Hepatocyte (in vitro differentiated cells): Measurements from ENCODE around the gene SBF2. TPM values are rescaled to one million over a fixed set of nuclear protein-coding genes. Genes with fewer than 3 reads are reported as not detected.
A peak's percentile ranks its signal among the peaks of the same experiment; 100 is the strongest.

ENCODE experiments used
- DNase-seq: peaks from one replicate; pipeline ENCODE4 v3.0.0-alpha.2; 2016; ENCODE audit warnings: low spot score
- H2AFZ ChIP-seq: fragments of 200-600 bp; sonication (generic); 2 replicates; pipeline ENCODE4 v1.6.0; 2016; ENCODE audit warnings: antibody characterized with exemption, mild to moderate bottlenecking
- H3K27ac ChIP-seq: fragments of 200-600 bp; sonication (generic); 2 replicates; pipeline ENCODE4 v1.5.1; 2016; ENCODE audit warnings: mild to moderate bottlenecking
- H3K27me3 ChIP-seq: fragments of 200-600 bp; sonication (generic); 2 replicates; pipeline ENCODE4 v1.6.1; 2016
- H3K36me3 ChIP-seq: fragments of 200-600 bp; sonication (generic); replicated peaks from 2 replicates; pipeline ENCODE4 v1.5.1; 2016; ENCODE audit warnings: low read depth; ENCODE audit not compliant: insufficient read depth
- H3K4me1 ChIP-seq: fragments of 200-600 bp; sonication (generic); 2 replicates; pipeline ENCODE4 v1.5.1; 2016; ENCODE audit warnings: mild to moderate bottlenecking, moderate library complexity; ENCODE audit not compliant: insufficient read depth
- H3K4me2 ChIP-seq: fragments of 200-600 bp; sonication (generic); 2 replicates; pipeline ENCODE4 v1.6.0; 2016
- H3K4me3 ChIP-seq: fragments of 200-600 bp; sonication (generic); 2 replicates; pipeline ENCODE4 v1.5.1; 2016; ENCODE audit warnings: mild to moderate bottlenecking
- H3K79me2 ChIP-seq: fragments of 200-600 bp; sonication (generic); 2 replicates; pipeline ENCODE4 v1.6.0; 2017; ENCODE audit warnings: mild to moderate bottlenecking
- H3K9me2 ChIP-seq: fragments of 200-600 bp; sonication (generic); replicated peaks from 2 replicates; pipeline ENCODE4 v1.6.0; 2017; ENCODE audit warnings: mild to moderate bottlenecking; ENCODE audit not compliant: insufficient read depth
- H3K9me3 ChIP-seq: fragments of 200-600 bp; sonication (generic); 2 replicates; pipeline ENCODE4 v1.5.1; 2016; ENCODE audit warnings: low read depth, mild to moderate bottlenecking
- H4K20me1 ChIP-seq: fragments of 200-600 bp; sonication (generic); 2 replicates; pipeline ENCODE4 v1.6.0; 2016; ENCODE audit warnings: mild to moderate bottlenecking; ENCODE audit not compliant: insufficient read depth, poor library complexity, severe bottlenecking
- CTCF ChIP-seq: fragments of 200-600 bp; sonication (generic); IDR thresholded peaks from 2 replicates; pipeline ENCODE4 v1.5.1; 2016; ENCODE audit warnings: antibody characterized with exemption, mild to moderate bottlenecking; ENCODE audit not compliant: poor library complexity
- EZH2 ChIP-seq: fragments of 200-600 bp; sonication (generic); IDR thresholded peaks from 2 replicates; pipeline ENCODE4 v1.6.1; 2016; ENCODE audit warnings: antibody characterized with exemption, mild to moderate bottlenecking, borderline replicate concordance
- EZH2phosphoT487 ChIP-seq: fragments of 200-600 bp; sonication (generic); IDR thresholded peaks from one replicate; pipeline ENCODE4 v1.6.1; 2018; ENCODE audit warnings: antibody characterized with exemption, mild to moderate bottlenecking, low read depth, moderate library complexity; ENCODE audit not compliant: unreplicated experiment, severe bottlenecking
- WGBS: methylation state at CpG from one replicate; pipeline ENCODE4 v1.1.6; 2016; ENCODE audit warnings: low lambda C conversion rate; ENCODE audit errors: missing lambda C conversion rate; 5-methylcytosine and 5-hydroxymethylcytosine counted together
- polyA plus RNA-seq: library from polyadenylated mRNA; unstranded; fragments of >200 nt; fragmentation: Nextera tagmentation; extraction: Ambion mirVana; gene quantifications from 2 replicates; pipeline ENCODE4 v1.2.1, GENCODE V29; 2016
- total RNA-seq: library from RNA; depleted of rRNA; stranded (reverse); fragments of >200 nt; gene quantifications from 2 replicates; pipeline ENCODE4 v1.2.3, GENCODE V29; 2014

Gene SBF2
- total and polyA plus RNA-seq, 2 experiments from 2014 or later = 25.7 to 83.2 TPM

GRCh38 chr11:10197091-10197490 is 96.9 kb downstream of the SBF2 start:
- H3K4me1 ChIP-seq = no peaks in the 10 kb centered on the region
- no peaks in the 10 kb centered on the region for H3K27me3 ChIP-seq
- H3K4me2 ChIP-seq = no peak overlapping the region
- peaks cover 55% of the 10 kb centered on the region for H3K79me2 ChIP-seq
- TF ChIP-seq EZH2phosphoT487 (no peak), CTCF (no peak), EZH2 (no peak)
- DNase-seq = no peak
- no peak overlapping the region for H3K4me3 ChIP-seq
- H2AFZ ChIP-seq = no peak overlapping the region
- no peaks in the 10 kb centered on the region for H3K36me3 ChIP-seq
- H3K27ac ChIP-seq = no peak overlapping the region
- H3K9me2 ChIP-seq = no peaks in the 10 kb centered on the region
- H3K9me3 ChIP-seq = no peaks in the 10 kb centered on the region
- H4K20me1 ChIP-seq = no peaks in the 10 kb centered on the region
- 80% methylated on average over 2 of the region's 2 CpGs for WGBS

- no peak overlapping the region for H3K27ac ChIP-seq
- no peaks in the 10 kb centered on the region for H4K20me1 ChIP-seq
- no peak overlapping the region for H2AFZ ChIP-seq
- H3K36me3 ChIP-seq = peaks cover 4% of the 10 kb centered on the region
- no peak overlapping the region for H3K4me3 ChIP-seq
- 98% methylated on average over 2 of the region's 2 CpGs for WGBS
- no peak for DNase-seq
- no peaks in the 10 kb centered on the region for H3K9me2 ChIP-seq
- H3K4me2 ChIP-seq = no peak overlapping the region
- no peaks in the 10 kb centered on the region for H3K4me1 ChIP-seq
- H3K9me3 ChIP-seq = no peaks in the 10 kb centered on the region
- TF ChIP-seq CTCF (no peak), EZH2 (no peak), EZH2phosphoT487 (no peak)
- H3K27me3 ChIP-seq = no peaks in the 10 kb centered on the region
- H3K79me2 ChIP-seq = peaks cover 9% of the 10 kb centered on the region
Measured at GRCh38 chr11:10192036-10192435, 102.0 kb downstream of the SBF2 start.

- Histone ChIP-seq H2AFZ (no peak overlapping the region), H3K4me3 (no peak overlapping the region), H3K4me1 (no peaks in the 10 kb centered on the region), H3K9me2 (no peaks in the 10 kb centered on the region), H3K4me2 (no peak overlapping the region), H3K36me3 (no peaks in the 10 kb centered on the region), H3K9me3 (no peaks in the 10 kb centered on the region), H3K27ac (no peak overlapping the region), H4K20me1 (no peaks in the 10 kb centered on the region), H3K79me2 (peaks cover 5% of the 10 kb centered on the region), H3K27me3 (no peaks in the 10 kb centered on the region)
- peak; percentile 6 for DNase-seq
- TF ChIP-seq EZH2phosphoT487 (no peak), EZH2 (no peak), CTCF (peak; percentile 35)
- WGBS = 97% methylated on average over 3 of the region's 3 CpGs
Measured at GRCh38 chr11:10181811-10182210, 112.2 kb downstream of the SBF2 start.

- TF ChIP-seq EZH2phosphoT487 (no peak), EZH2 (no peak), CTCF (no peak)
- no peak for DNase-seq
- H3K27ac ChIP-seq = no peak overlapping the region
- no peaks in the 10 kb centered on the region for H3K4me1 ChIP-seq
- H3K4me2 ChIP-seq = no peak overlapping the region
- no peaks in the 10 kb centered on the region for H3K36me3 ChIP-seq
- H3K27me3 ChIP-seq = no peaks in the 10 kb centered on the region
- peaks cover 29% of the 10 kb centered on the region for H3K79me2 ChIP-seq
- H3K4me3 ChIP-seq = no peak overlapping the region
- no peaks in the 10 kb centered on the region for H4K20me1 ChIP-seq
- H3K9me2 ChIP-seq = no peaks in the 10 kb centered on the region
- no peak overlapping the region for H2AFZ ChIP-seq
- H3K9me3 ChIP-seq = no peaks in the 10 kb centered on the region
Measured at GRCh38 chr11:10164621-10165020, 129.4 kb downstream of the SBF2 start.
